ENCODE measurements around the gene ABCC3. TPM values are rescaled to one million over a fixed set of nuclear protein-coding genes. Genes with fewer than 3 reads are reported as not detected.

Gene ABCC3
- total RNA-seq, 1 experiment from 2014 or later = 0.16 TPM

DNA sequence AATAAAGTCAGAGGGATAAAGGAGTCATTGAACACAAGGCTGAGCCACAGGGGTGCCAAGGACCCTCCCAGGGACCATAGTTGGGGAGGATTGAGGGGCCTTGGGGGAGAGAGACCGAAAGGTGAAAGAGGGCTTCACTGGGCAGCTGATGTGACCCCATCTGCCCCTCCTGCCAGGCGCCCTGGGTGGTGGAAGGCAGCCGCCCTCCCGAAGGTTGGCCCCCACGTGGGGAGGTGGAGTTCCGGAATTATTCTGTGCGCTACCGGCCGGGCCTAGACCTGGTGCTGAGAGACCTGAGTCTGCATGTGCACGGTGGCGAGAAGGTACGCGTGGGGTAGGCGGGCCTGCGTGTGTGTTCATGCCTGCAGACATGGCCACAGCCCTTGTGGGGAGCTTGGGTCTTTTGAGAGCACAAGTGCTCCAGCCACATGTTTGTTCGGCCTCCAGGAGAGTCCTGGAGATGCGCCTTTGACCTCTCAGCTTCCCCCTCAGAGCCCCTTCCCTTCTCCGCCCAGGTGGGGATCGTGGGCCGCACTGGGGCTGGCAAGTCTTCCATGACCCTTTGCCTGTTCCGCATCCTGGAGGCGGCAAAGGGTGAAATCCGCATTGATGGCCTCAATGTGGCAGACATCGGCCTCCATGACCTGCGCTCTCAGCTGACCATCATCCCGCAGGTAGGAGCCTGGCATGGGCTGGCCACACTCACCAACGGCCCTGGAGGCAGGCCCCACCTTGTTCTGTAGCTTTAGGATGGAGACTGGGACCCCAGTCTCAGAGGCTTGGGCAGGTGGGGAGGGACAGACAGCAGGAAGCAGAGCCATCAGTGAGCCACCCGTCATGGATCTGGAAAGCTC, 49.0 kb downstream of the ABCC3 start:
- no peaks in the 10 kb centered on the region for H3K9me3 ChIP-seq (replicated peaks)
- H3K36me3 ChIP-seq = no peaks in the 10 kb centered on the region; the same call in 1 of the 2 replicates
- H3K27ac ChIP-seq = no peak overlapping the region
- no peak for DNase-seq
- H3K4me1 ChIP-seq = peaks cover 18% of the 10 kb centered on the region
- no peaks in the 10 kb centered on the region for H3K27me3 ChIP-seq
- no peak overlapping the region for H3K4me3 ChIP-seq

DNA sequence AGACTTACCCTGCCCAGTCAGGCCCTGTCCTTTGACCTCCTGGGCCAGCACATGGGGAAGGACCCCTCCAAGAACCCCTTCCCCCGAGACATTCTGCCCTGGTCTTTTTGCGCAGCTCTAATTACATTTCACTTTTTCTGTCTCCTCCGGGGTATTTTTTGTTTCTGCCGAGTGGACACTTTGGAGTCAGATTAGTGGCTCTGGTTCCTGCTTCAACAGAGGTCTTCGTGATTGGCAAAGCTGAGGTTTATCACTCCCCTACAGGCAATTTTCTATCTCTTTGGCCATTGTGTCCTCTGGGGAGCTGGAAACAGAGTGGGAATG, 49.6 kb downstream of the ABCC3 start:
- DNase-seq = no peak

GRCh38 chr17:50684612-50685333, 50.1 kb downstream of the ABCC3 start:
- H3K27ac ChIP-seq = no peak overlapping the region
- H3K9me3 ChIP-seq (replicated peaks) = no peaks in the 10 kb centered on the region
- peaks cover 23% of the 10 kb centered on the region for H3K4me1 ChIP-seq
- H3K4me3 ChIP-seq = no peak overlapping the region
- H3K27me3 ChIP-seq = no peaks in the 10 kb centered on the region
- peak in 1 of 2 experiments; percentile 31 for DNase-seq
- no peaks in the 10 kb centered on the region; the same call in 1 of the 2 replicates for H3K36me3 ChIP-seq

More for the DNA sequence above, 49.6 kb downstream of the ABCC3 start:
- no peak overlapping the region for H3K27ac ChIP-seq
- no peaks in the 10 kb centered on the region; the same call in 1 of the 2 replicates for H3K36me3 ChIP-seq
- no peaks in the 10 kb centered on the region for H3K9me3 ChIP-seq (replicated peaks)
- H3K4me1 ChIP-seq = peaks cover 22% of the 10 kb centered on the region
- H3K4me3 ChIP-seq = no peak overlapping the region
- no peaks in the 10 kb centered on the region for H3K27me3 ChIP-seq

- Histone ChIP-seq H3K27me3 (no peaks in the 10 kb centered on the region), H3K4me1 (peaks cover 23% of the 10 kb centered on the region), H3K4me3 (no peak overlapping the region), H3K36me3 (no peaks in the 10 kb centered on the region; the same call in 1 of the 2 replicates), H3K9me3 (replicated peaks) (no peaks in the 10 kb centered on the region), H3K27ac (no peak overlapping the region)
- DNase-seq = no peak
Measured at GRCh38 chr17:50685334-50685665, 50.6 kb downstream of the ABCC3 start.

DNA sequence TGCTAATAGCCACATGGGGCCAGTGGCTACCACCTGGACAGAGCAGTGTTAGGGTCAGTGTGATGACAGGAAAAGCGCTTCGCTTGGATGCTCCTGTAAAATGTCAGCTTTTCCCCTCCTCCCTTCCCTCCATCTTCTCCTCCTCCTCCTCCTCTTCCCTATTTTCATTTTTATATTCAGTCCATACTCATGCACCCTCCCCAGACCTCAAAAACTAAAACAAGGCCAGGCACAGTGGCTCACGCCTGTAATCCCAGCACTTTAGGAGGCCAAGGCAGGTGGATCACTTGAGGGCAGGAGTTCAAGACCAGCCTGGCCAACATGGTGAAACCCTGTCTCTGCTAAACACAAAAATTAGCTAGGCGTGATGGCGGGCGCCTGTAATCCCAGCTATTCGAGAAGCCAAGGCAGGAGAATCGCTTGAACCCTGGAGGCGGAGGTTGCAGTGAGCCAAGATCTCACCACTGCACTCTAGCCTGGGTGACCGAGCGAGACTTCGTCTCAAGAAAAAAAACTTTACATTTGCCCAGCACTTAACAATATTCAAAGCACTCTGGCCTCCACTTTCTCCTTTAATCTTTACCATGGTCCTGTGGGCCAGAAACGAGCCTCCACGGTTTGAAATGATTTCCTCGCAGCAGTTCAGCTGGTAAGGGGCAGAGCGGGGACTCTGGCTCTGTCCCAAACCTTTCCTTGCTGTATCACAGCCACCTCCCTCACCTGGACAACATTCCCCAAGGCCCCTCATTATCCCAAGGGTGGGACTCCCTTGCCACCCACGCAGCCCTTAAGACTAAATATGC, 51.2 kb downstream of the ABCC3 start:
- Histone ChIP-seq H3K27me3 (no peaks in the 10 kb centered on the region), H3K4me1 (peaks cover 23% of the 10 kb centered on the region), H3K9me3 (replicated peaks) (no peaks in the 10 kb centered on the region), H3K27ac (no peak overlapping the region), H3K36me3 (no peaks in the 10 kb centered on the region; the same call in 1 of the 2 replicates), H3K4me3 (no peak overlapping the region)
- no peak for DNase-seq

DNA sequence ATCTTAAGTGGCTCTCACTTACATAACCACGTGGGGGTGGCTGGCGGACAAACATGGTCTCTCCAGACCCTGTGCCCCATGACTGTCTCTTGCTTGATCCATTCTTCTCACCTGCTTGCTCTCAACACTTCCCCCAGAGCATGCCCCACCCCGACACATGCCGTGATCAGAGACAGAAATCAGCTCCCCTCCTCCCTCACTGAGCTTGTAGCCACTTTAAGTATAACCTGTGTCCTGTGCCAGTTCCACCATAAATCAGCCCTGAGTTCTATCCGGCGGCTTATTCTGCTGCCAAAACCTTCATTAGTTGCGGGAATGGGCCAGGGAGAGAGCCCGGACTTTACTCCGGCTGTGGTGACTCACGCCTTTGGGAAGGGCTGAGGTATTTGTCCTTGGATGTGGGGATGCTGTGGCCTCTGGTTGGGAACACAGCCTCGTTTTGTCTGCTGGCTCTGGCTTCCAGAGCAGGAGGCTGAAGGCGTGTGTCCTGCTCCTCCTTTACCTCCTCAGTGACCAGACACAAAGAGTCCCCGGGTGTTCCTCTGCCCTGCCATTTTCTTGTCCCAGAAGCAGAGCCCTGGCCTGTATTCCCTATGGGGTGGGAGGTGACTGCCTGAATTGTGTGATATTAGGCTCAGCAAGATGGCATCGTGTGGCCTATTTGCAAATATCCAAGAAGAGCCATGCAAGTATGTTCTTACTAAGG, 52.0 kb downstream of the ABCC3 start:
- no peaks in the 10 kb centered on the region for H3K9me3 ChIP-seq (replicated peaks)
- H3K4me3 ChIP-seq = no peak overlapping the region
- no peaks in the 10 kb centered on the region for H3K36me3 ChIP-seq
- peak; percentile 52 to 58 for DNase-seq
- H3K27ac ChIP-seq = no peak overlapping the region
- no peaks in the 10 kb centered on the region for H3K27me3 ChIP-seq
- H3K4me1 ChIP-seq = peaks cover 23% of the 10 kb centered on the region

DNA sequence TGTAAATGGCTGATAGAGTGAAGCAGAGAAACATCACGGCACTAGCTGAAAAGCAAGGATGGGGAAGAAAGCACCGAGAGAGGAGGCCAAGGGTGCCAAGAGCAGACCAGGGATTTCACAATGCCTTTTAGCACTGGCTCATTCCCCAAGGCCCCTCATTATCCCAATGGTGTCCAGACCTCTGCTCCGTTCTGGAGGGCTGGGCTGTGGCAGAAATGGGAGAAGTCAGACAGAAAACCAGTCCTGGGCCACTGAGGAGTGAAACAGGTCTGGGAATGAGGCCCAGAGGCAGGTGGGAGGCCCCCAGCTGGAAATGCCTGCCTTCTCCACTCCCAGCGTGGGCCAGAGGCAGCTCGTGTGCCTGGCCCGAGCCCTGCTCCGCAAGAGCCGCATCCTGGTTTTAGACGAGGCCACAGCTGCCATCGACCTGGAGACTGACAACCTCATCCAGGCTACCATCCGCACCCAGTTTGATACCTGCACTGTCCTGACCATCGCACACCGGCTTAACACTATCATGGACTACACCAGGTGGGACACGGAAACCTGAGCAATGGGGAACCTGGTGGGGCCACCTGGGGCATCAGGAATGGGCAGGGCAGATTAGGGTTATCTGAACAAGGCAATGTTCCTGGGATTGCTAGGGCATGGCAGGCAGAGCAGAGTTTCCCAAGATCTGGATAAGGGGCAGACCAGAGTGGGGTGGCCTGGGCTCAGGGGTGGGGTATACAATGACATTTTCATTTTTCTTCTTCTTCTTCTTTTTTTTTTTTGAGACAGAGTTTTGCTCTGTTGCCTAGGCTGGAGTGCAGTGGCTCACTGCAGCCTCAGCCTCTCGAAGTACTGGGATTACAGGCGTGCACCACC, 52.8 kb downstream of the ABCC3 start:
- Histone ChIP-seq H3K4me1 (peaks cover 23% of the 10 kb centered on the region), H3K4me3 (no peak overlapping the region), H3K27ac (no peak overlapping the region), H3K27me3 (no peaks in the 10 kb centered on the region), H3K36me3 (no peaks in the 10 kb centered on the region), H3K9me3 (replicated peaks) (no peaks in the 10 kb centered on the region)
- peak; percentile 62 to 80 for DNase-seq

- no peak for DNase-seq
- Histone ChIP-seq H3K4me1 (peaks cover 23% of the 10 kb centered on the region), H3K9me3 (replicated peaks) (no peaks in the 10 kb centered on the region), H3K27me3 (no peaks in the 10 kb centered on the region), H3K27ac (no peak overlapping the region), H3K36me3 (peaks cover 3% of the 10 kb centered on the region), H3K4me3 (no peak overlapping the region)
Measured at GRCh38 chr17:50688245-50688644, 53.6 kb downstream of the ABCC3 start.

GRCh38 chr17:50689251-50689650, 54.6 kb downstream of the ABCC3 start:
- peak in 1 of 2 experiments; percentile 31 for DNase-seq
- no peak overlapping the region for H3K4me3 ChIP-seq

GRCh38 chr17:50689956-50690886, 55.5 kb downstream of the ABCC3 start:
- Histone ChIP-seq H3K4me3 (no peak overlapping the region), H3K36me3 (peaks cover 15% of the 10 kb centered on the region), H3K9me3 (replicated peaks) (no peaks in the 10 kb centered on the region), H3K27ac (no peak overlapping the region), H3K4me1 (peaks cover 17% of the 10 kb centered on the region), H3K27me3 (no peaks in the 10 kb centered on the region)
- no peak for DNase-seq

More at GRCh38 chr17:50689251-50689650, 54.6 kb downstream of the ABCC3 start:
- Histone ChIP-seq H3K36me3 (peaks cover 8% of the 10 kb centered on the region), H3K9me3 (replicated peaks) (no peaks in the 10 kb centered on the region), H3K27me3 (no peaks in the 10 kb centered on the region), H3K27ac (no peak overlapping the region), H3K4me1 (peaks cover 23% of the 10 kb centered on the region)

DNA sequence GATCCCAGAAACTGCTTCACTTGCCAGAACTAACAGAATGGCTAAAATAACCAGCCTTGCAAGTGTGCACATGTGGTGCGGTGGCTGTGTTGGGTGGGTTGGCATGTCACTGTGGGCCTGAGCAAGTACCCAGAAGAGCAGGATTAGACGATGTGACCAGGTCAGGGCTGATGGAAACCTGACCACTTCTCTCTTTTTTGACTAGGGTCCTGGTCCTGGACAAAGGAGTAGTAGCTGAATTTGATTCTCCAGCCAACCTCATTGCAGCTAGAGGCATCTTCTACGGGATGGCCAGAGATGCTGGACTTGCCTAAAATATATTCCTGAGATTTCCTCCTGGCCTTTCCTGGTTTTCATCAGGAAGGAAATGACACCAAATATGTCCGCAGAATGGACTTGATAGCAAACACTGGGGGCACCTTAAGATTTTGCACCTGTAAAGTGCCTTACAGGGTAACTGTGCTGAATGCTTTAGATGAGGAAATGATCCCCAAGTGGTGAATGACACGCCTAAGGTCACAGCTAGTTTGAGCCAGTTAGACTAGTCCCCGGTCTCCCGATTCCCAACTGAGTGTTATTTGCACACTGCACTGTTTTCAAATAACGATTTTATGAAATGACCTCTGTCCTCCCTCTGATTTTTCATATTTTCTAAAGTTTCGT, 56.3 kb downstream of the ABCC3 start:
- Histone ChIP-seq H3K27ac (no peak overlapping the region), H3K27me3 (no peaks in the 10 kb centered on the region), H3K4me3 (no peak overlapping the region), H3K4me1 (peaks cover 17% of the 10 kb centered on the region), H3K36me3 (peaks cover 23% of the 10 kb centered on the region), H3K9me3 (replicated peaks) (no peaks in the 10 kb centered on the region)
- DNase-seq = no peak
